ENCODE results near the gene TUBB2B.

Gene TUBB2B

GRCh38 chr6:3175715-3176402 is 51.6 kb downstream of the TUBB2B start:
- no peak for TF ChIP-seq CTCF (IDR thresholded peaks at IDR 0.05; ENCODE audit: borderline replicate concordance, control extremely low read depth, extremely low read depth, insufficient read depth, missing control alignments)
- in situ Hi-C loops (cut with MboI; ENCODE audit: low sequenced_read_pairs, unreplicated experiment): no loop called here
- no peak for DNase-seq (ENCODE audit: low spot score)

All from GM13976 (cell line).